NB4 (cell line): ENCODE measurements around the gene OTOS.

ENCODE experiments used
- DNase-seq: peaks from one replicate; pipeline ENCODE4 v3.0.0; 2010; ENCODE audit warnings: low read depth
- H3K4me3 ChIP-seq: one replicate; pipeline ENCODE4 v1.5.1; 2011; ENCODE audit warnings: mild to moderate bottlenecking, low read depth, low read length, moderate library complexity
- CTCF ChIP-seq: IDR thresholded peaks from one replicate; pipeline ENCODE4 v1.5.1; 2012; ENCODE audit warnings: low read depth, low read length
- MYC ChIP-seq: IDR thresholded peaks from 2 replicates; pipeline ENCODE4 v1.6.1; 2011; ENCODE audit warnings: low read depth, low read length
- POLR2A ChIP-seq: IDR thresholded peaks from 2 replicates; pipeline ENCODE4 v1.6.1; 2011; ENCODE audit warnings: mild to moderate bottlenecking; ENCODE audit not compliant: insufficient read length; ENCODE audit errors: extremely low read depth
- TF ChIP-seq, protein P1 (sequence below): IDR thresholded peaks from 2 replicates; pipeline ENCODE4 v1.6.1; 2011; ENCODE audit warnings: low read depth, low read length

Gene OTOS

DNA sequence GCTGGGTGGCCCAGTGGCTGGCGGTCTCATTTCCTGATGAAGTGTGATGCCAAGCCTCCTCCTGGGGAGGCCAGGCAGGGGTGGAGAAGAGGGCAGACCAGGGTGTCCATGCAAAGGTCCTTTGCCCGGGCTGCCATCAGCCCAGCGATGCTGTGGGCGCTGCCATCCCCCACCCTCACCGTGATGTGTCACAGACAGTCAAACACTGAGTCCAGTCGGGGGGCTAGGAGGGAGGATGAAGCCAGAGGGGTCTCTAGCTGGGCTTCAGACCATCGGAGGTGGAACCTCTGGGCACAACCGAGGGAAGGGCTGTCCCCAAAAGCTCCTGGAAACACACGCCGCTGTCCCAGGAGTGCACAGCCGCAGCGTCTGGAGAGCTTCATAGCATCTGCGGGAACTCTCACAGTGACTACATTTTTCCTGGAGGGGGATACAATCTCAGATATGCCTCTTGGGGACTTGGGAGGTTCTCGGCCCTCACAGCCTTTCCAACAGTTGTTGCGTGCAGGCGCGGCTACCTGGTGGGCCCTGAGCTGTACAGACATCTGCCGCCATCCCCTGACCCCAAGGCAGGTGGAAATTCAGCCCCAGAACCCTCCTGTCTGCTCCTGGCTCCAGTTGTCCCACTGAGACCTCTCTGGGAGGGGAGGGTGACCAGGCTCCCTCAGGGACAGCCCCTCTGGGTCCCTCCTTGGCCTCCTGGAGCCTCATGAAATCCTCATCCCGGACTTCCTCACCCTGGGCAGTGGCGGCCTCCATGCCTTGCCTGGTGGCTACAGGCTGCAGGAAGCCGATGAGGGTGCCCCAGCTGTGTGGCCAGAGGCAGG is 26.5 kb upstream of the OTOS start:
- no peak for TF ChIP-seq CTCF
- TF ChIP-seq, protein P1, sequence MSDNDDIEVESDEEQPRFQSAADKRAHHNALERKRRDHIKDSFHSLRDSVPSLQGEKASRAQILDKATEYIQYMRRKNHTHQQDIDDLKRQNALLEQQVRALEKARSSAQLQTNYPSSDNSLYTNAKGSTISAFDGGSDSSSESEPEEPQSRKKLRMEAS: no peak
- DNase-seq: no peak

GRCh38 chr2:240166191-240166590 is 25.7 kb upstream of the OTOS start:
- no peak overlapping the region for H3K4me3 ChIP-seq
- TF ChIP-seq CTCF (no peak), MYC (no peak), POLR2A (no peak)
- TF ChIP-seq, protein P1: no peak
- DNase-seq: no peak

More for the DNA sequence above, 26.5 kb upstream of the OTOS start:
- H3K4me3 ChIP-seq: no peak overlapping the region

- H3K4me3 ChIP-seq: no peak overlapping the region
- DNase-seq: no peak
- TF ChIP-seq CTCF: no peak
- no peak for TF ChIP-seq POLR2A
Observed at GRCh38 chr2:240165661-240166060, 25.2 kb upstream of the OTOS start.

DNA sequence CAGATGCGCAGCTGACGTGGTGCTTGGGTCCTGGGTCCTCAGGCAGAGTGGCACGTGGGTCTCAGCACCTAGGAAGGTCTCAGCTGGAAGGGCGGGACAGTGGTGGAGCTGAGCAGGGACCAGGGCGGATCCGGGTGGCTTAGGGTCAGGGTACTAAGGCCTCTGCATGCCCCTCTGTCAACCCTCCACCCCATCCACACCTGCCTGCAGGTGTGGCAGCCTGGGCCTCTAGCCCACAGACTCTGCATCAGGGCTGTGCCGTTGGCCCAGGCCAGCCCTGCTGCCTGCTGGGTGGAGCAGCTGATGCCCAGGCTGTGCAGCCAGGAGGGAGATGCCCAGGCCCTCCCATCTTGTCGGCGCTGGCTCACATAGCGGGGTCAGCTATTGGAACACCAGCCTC is 24.6 kb upstream of the OTOS start:
- DNase-seq: no peak
- H3K4me3 ChIP-seq: no peak overlapping the region
- TF ChIP-seq POLR2A: no peak
- no peak for TF ChIP-seq CTCF
- TF ChIP-seq, protein P1: no peak
- TF ChIP-seq MYC: no peak

- TF ChIP-seq CTCF (no peak), MYC (no peak), POLR2A (no peak)
- TF ChIP-seq, protein P1: no peak
- no peak for DNase-seq
- H3K4me3 ChIP-seq: no peak overlapping the region
Observed at GRCh38 chr2:240164586-240164985, 24.1 kb upstream of the OTOS start.
